PFSK-1 (cell line): Measurements from ENCODE around the gene ATRNL1.

Source experiments
- POLR2AphosphoS5 ChIP-seq: IDR thresholded peaks from 2 replicates; pipeline ENCODE4 v1.6.1; 2012; ENCODE audit warnings: low read depth, mild to moderate bottlenecking, control low read depth, low read length, moderate library complexity
- SIN3A ChIP-seq: IDR thresholded peaks from 2 replicates; pipeline ENCODE4 v1.6.1; 2012; ENCODE audit warnings: mild to moderate bottlenecking, low read length, moderate library complexity, borderline replicate concordance; ENCODE audit not compliant: insufficient read depth

DNA sequence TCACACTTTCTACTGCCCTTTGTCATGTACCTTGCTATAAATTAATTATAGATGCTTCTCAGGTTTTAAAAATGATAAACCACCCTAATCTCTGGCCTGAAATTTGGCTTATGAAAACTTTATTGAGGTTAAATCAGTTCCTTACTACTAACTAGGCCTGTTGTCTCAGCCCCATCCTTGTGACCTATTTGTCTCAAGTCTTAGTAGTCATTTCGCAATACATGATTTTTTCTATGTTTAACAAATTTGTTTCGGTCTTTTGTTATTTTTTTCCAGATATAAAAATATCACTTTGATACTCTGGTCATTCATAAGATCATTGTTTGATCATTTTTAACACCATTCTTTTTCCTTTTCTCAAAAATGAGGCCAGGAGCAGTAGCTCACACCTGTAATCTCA lies 768.3 kb downstream of the ATRNL1 start:
- TF ChIP-seq POLR2AphosphoS5 (no peak), SIN3A (no peak)
